IPS-18a (cell line): Measurements from ENCODE around the gene PTCRA.

Source experiments
- H3K27ac ChIP-seq: one replicate; pipeline ENCODE4 v1.5.1; 2013; ENCODE audit warnings: low read length
- H3K27me3 ChIP-seq: one replicate; pipeline ENCODE4 v1.6.1; 2013; ENCODE audit warnings: mild to moderate bottlenecking, low read length; ENCODE audit not compliant: control insufficient read depth, insufficient read depth
- H3K36me3 ChIP-seq: one replicate; pipeline ENCODE4 v1.6.1; 2013; ENCODE audit warnings: low read depth, low read length; ENCODE audit not compliant: control insufficient read depth
- H3K4me1 ChIP-seq: one replicate; pipeline ENCODE4 v1.6.1; 2013; ENCODE audit warnings: low read depth, low read length; ENCODE audit not compliant: control insufficient read depth
- H3K4me3 ChIP-seq: one replicate; pipeline ENCODE4 v1.5.1; 2013; ENCODE audit warnings: low read length
- H3K9ac ChIP-seq: one replicate; pipeline ENCODE4 v1.6.1; 2013; ENCODE audit warnings: mild to moderate bottlenecking, low read length, moderate library complexity
- H3K9me3 ChIP-seq: one replicate; pipeline ENCODE4 v1.6.1; 2013; ENCODE audit warnings: low read depth, low read length; ENCODE audit not compliant: control insufficient read depth

Gene PTCRA

GRCh38 chr6:42911171-42912021 lies 4.5 kb upstream of the PTCRA start:
- Histone ChIP-seq H3K4me1 (no peaks in the 10 kb centered on the region), H3K4me3 (peak overlapping the region; percentile 65), H3K27ac (peak overlapping the region; percentile 86), H3K36me3 (no peaks in the 10 kb centered on the region), H3K27me3 (no peaks in the 10 kb centered on the region), H3K9me3 (no peaks in the 10 kb centered on the region), H3K9ac (peak overlapping the region; percentile 43)

- H3K9ac ChIP-seq, result no peak overlapping the region
- no peaks in the 10 kb centered on the region for H3K4me1 ChIP-seq
- H3K4me3 ChIP-seq, result no peak overlapping the region
- no peaks in the 10 kb centered on the region for H3K36me3 ChIP-seq
- no peaks in the 10 kb centered on the region for H3K9me3 ChIP-seq
- no peaks in the 10 kb centered on the region for H3K27me3 ChIP-seq
- H3K27ac ChIP-seq, result no peak overlapping the region
Measured at GRCh38 chr6:42914546-42914945, 1.3 kb upstream of the PTCRA start.

GRCh38 chr6:42916288-42916687 lies 435 bp downstream of the PTCRA start:
- H3K36me3 ChIP-seq, result no peaks in the 10 kb centered on the region
- H3K9ac ChIP-seq, result no peak overlapping the region
- H3K27ac ChIP-seq, result no peak overlapping the region

DNA sequence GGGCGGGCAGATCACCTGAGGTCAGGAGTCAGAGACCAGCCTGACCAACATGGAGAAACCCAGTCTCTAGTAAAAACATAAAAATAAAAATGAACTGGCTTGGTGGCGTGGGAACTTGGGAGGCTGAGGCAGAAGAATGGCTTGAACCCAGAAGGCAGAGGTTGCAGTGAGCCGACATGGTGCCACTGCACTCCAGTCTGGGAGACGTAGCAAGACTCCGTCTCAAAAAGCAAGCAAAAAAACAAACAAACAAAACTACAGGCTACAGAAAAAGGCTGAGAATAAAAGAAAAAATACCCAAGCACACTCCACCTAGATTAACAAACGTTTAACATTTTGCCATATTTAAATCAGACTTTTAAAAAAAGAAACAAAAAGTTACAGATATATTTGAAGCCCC lies 5.9 kb downstream of the PTCRA start:
- Histone ChIP-seq H3K36me3 (no peaks in the 10 kb centered on the region), H3K27ac (no peak overlapping the region), H3K4me3 (no peak overlapping the region), H3K27me3 (no peaks in the 10 kb centered on the region), H3K9me3 (no peaks in the 10 kb centered on the region), H3K4me1 (no peaks in the 10 kb centered on the region), H3K9ac (no peak overlapping the region)

More at GRCh38 chr6:42916288-42916687, 435 bp downstream of the PTCRA start:
- Histone ChIP-seq H3K9me3 (no peaks in the 10 kb centered on the region), H3K4me3 (no peak overlapping the region), H3K27me3 (no peaks in the 10 kb centered on the region), H3K4me1 (no peaks in the 10 kb centered on the region)

DNA sequence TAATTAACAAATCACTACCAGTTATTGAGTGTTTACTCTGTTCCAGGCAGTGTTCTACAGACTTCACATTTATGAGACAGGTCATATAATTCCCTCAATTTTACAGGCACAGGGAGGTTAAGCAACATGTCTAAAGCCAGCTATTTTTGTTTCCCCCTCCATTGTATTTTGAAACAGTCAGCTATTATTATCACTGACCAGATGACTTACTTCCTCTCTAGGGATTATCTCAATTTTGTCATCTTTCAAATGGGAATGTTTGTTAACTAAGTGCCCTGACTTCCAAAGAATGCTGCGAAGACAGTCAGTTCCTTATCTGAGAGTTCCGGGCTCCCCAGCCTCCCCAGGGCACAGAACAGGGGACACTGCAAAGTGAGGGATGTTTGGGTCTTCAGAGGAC lies 7.8 kb downstream of the PTCRA start:
- no peaks in the 10 kb centered on the region for H3K36me3 ChIP-seq
- no peaks in the 10 kb centered on the region for H3K9me3 ChIP-seq
- no peak overlapping the region for H3K9ac ChIP-seq
- no peak overlapping the region for H3K4me3 ChIP-seq
- H3K27ac ChIP-seq, result no peak overlapping the region
- no peaks in the 10 kb centered on the region for H3K4me1 ChIP-seq
- H3K27me3 ChIP-seq, result no peaks in the 10 kb centered on the region

DNA sequence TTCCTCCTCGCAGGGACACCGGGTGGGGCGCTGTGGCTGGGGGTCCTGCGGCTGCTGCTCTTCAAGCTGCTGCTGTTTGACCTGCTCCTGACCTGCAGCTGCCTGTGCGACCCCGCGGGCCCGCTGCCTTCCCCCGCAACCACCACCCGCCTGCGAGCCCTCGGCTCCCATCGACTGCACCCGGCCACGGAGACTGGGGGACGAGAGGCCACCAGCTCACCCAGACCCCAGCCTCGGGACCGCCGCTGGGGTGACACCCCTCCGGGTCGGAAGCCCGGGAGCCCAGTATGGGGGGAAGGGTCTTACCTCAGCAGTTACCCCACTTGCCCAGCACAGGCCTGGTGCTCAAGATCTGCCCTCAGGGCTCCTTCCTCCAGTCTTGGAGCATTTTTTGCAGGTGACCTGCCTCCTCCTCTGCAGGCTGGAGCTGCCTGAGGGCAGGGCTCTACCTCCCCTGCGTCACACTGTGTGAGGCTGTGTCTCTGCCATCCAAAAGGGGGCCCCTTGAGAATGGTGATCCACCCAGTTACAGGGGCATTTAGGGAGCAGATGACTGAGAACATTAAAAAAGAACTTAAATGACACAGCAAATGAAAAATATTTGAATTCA lies 9.5 kb downstream of the PTCRA start:
- Histone ChIP-seq H3K9me3 (no peaks in the 10 kb centered on the region), H3K4me3 (no peak overlapping the region), H3K27ac (no peak overlapping the region), H3K4me1 (peaks cover 3% of the 10 kb centered on the region), H3K36me3 (no peaks in the 10 kb centered on the region), H3K27me3 (no peaks in the 10 kb centered on the region), H3K9ac (no peak overlapping the region)

GRCh38 chr6:42928986-42929820 lies 13.3 kb downstream of the PTCRA start, which contains the start of gene CNPY3:
TSS of gene CNPY3 (plus strand) at chr6:42929480. CDS start at chr6:42929571, 91 bp downstream.
- Histone ChIP-seq H3K9me3 (no peaks in the 10 kb centered on the region), H3K4me1 (peaks cover 6% of the 10 kb centered on the region), H3K9ac (peak within 1 kb of the TSS; percentile 77), H3K27me3 (no peaks in the 10 kb centered on the region), H3K4me3 (peak within 1 kb of the TSS; percentile 97), H3K36me3 (peaks cover 8% of the 10 kb centered on the region), H3K27ac (peak within 1 kb of the TSS; percentile 90)

- Histone ChIP-seq H3K9me3 (no peaks in the 10 kb centered on the region), H3K4me1 (peaks cover 6% of the 10 kb centered on the region), H3K9ac (peak overlapping the region; percentile 77), H3K36me3 (peaks cover 14% of the 10 kb centered on the region), H3K27me3 (no peaks in the 10 kb centered on the region), H3K27ac (peak overlapping the region; percentile 90), H3K4me3 (peak overlapping the region; percentile 97)
Measured at GRCh38 chr6:42929821-42930360, 14.0 kb downstream of the PTCRA start.

- H3K9me3 ChIP-seq, result no peaks in the 10 kb centered on the region
- H3K4me1 ChIP-seq, result peaks cover 6% of the 10 kb centered on the region
- H3K27me3 ChIP-seq, result no peaks in the 10 kb centered on the region
- H3K9ac ChIP-seq, result no peak overlapping the region
- H3K36me3 ChIP-seq, result peaks cover 38% of the 10 kb centered on the region
- no peak overlapping the region for H3K27ac ChIP-seq
- H3K4me3 ChIP-seq, result no peak overlapping the region
Measured at GRCh38 chr6:42932412-42932811, 16.6 kb downstream of the PTCRA start.

DNA sequence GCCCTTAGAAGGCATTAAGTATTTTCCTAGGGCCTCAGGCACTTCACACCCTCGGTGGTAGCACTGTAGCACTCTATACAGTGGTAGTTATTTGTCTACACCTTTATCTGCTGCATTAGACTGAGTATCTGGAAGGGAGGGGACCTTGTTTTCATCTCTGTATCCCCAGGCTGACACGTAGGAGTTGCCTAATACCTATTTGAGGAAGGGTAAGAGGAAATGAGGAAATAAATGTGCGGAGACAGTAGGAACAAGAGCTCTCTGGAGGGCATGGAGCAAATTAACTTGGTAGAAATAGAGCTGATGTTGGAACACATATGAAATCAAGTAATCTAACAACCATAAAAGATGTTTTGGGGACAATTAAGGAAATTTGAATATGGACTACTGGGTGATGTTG lies 17.4 kb downstream of the PTCRA start:
- no peak overlapping the region for H3K4me3 ChIP-seq
- no peak overlapping the region for H3K9ac ChIP-seq
- H3K36me3 ChIP-seq, result peaks cover 46% of the 10 kb centered on the region
- H3K27ac ChIP-seq, result no peak overlapping the region
- no peaks in the 10 kb centered on the region for H3K27me3 ChIP-seq
- peaks cover 6% of the 10 kb centered on the region for H3K4me1 ChIP-seq
- H3K9me3 ChIP-seq, result no peaks in the 10 kb centered on the region

GRCh38 chr6:42935322-42935721 lies 19.5 kb downstream of the PTCRA start:
- Histone ChIP-seq H3K4me1 (peaks cover 3% of the 10 kb centered on the region), H3K9ac (no peak overlapping the region), H3K36me3 (peaks cover 56% of the 10 kb centered on the region), H3K27me3 (no peaks in the 10 kb centered on the region), H3K27ac (no peak overlapping the region), H3K9me3 (no peaks in the 10 kb centered on the region), H3K4me3 (no peak overlapping the region)
